HCEC 1CT (cell line): ENCODE measurements around the gene SRMS.
"Not testable (repeated sequence)": the region's sequence is repeated elsewhere in the genome, so short reads cannot be mapped to it uniquely, and the experiment has no call there.

Experiments
- DNase-seq: peaks from one replicate; pipeline ENCODE4 v3.0.0-alpha.2; 2017

The SRMS gene

GRCh38 chr20:63565021-63565698, 17.6 kb upstream of the SRMS start:
- no peak for DNase-seq

- no peak for DNase-seq
Measured at GRCh38 chr20:63564036-63564810, 16.7 kb upstream of the SRMS start.

- DNase-seq, result no peak
Measured at GRCh38 chr20:63563225-63563935, 15.8 kb upstream of the SRMS start.

DNA sequence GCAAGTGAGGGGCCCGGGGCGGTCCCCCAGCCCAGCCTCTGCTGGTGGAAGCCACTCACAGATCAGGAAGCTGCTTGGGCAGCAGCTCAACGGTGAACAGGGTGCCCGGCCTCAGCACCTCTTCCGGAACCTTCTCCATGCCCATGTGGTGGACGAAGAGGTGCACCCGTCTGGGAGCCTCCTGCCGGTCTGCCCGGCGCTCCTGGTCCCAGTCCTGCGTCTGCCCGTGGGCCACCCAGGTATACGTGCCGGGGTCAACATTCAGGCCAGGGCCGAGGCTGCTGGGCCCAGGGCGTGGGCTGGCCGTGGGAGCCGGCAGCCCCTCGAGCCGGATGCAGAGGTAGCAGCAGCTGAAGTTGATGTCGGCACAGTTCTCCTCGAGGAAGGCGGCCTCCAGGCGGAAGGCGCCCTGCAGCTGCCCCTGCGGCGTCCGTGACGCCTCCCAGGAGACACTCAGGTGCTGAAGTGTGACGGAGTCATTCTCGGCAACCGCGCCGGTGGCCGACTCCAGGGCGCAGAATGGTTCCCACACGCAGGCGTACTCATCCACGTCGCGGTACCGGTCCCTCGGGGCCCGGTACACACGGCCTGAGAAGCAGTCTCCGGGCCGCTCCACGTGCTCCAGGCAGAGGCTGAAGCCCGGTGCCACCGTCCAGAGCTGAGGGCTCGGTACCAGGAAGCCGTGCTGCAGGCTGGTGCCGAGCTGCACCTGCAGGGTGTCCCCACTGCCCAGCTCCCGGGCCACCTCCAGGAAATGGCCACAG, 15.1 kb upstream of the SRMS start:
- DNase-seq, result no peak

DNA sequence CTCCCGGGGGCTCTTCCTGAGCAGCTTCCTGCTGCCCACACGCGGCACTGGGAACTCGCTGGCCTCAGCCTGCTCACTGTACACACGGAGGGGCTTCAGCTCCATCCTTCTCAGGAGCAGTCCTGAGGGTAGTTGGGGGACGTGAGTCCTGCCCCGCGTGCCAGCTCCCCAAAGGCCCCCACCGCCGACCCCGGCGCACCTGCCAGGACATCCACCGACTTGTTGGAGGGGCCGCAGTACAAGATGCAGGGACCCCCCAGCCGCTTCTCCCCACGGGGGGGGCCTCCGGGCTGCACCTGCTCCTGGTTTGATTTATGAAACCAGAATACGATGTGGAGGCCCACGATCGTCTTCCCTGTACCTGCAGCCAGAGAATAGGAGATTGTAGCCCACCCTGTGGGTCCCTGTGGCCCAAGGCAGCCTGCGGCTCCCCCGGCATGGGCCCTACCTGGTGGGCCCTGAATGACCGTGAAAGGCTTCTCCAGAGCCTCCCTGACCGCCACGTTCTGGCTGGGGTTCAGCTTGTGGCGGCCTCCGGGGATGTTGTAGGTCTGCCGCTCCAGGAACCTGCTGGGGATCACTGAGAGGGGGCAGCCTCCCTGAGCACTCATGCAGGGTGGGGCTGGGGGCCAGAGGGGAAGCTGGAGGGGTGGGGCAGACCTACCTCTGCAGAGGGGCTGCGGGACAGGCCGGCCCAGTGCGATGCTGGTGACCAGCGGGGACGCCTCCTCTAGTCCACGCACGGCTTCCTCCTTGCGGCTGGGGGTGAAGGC, 14.3 kb upstream of the SRMS start:
- DNase-seq, result no peak

GRCh38 chr20:63560856-63561609, 13.5 kb upstream of the SRMS start:
- no peak for DNase-seq

DNA sequence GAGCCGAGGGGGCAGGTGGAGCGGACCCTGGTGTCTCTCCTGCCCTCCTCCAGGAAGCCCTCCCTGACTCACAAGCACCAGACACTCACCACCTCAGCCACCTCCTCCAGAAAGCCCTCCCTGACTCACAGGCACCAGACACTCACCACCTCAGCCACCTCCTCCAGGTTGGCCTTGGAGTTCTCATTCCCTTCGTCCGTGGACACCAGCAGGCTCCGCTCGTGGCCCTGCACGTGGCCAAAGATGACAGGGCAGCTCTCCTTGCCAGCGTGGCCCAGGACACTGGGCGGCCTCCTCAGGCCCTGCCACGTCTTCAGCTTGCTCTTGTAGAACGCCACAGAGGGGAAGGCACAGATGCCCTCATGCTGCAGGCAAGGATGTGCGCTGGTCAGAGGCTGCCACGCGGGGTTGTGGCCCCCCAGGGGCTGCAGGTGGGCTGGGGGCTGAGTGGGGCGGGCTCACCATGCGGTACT, 12.8 kb upstream of the SRMS start:
- no peak for DNase-seq

DNA sequence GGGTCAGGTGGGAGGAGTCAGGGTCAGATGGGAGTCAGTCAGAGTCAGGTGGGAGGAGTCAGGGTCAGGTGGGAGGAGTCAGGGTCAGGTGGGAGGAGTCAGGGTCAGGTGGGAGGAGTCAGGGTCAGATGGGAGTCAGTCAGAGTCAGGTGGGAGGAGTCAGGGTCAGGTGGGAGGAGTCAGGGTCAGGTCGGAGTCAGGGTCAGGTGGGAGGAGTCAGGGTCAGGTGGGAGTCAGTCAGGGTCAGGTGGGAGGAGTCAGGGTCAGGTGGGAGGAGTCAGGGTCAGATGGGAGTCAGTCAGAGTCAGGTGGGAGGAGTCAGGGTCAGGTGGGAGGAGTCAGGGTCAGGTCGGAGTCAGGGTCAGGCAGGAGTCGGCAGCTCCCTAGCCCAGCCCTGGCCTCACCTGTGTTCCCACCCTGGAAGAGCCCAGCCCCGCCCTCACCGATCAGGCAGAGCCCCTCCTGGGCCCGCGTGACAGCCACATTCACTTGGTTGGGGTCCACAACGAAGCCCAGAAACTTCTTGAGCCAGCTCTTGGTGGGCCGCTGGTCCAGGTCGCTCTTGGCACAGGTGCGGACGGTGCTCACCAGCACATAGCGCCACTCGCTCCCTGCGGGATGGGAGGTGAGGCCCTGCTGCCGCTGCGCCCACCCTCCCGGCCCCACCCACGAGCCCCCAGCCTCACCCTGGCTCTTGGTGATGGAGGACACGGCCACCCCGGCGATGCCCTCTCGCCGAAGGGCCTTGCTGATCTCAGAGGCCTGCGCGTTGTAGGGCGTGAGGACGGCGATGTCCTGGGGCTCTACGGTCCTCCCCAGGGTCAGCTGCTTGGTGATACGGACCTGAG, 12.2 kb upstream of the SRMS start:
- not testable (repeated sequence) for DNase-seq

- DNase-seq, result no peak
Measured at GRCh38 chr20:63558804-63559484, 11.4 kb upstream of the SRMS start.

GRCh38 chr20:63557481-63557891, 9.9 kb upstream of the SRMS start:
- DNase-seq, result no peak

- no peak for DNase-seq
Measured at GRCh38 chr20:63556873-63557478, 9.4 kb upstream of the SRMS start.

- no peak for DNase-seq
Measured at GRCh38 chr20:63555661-63556381, 8.3 kb upstream of the SRMS start.

- DNase-seq, result no peak
Measured at GRCh38 chr20:63554361-63555278, 7.1 kb upstream of the SRMS start.

GRCh38 chr20:63553933-63554290, 6.4 kb upstream of the SRMS start, which contains the start of gene FNDC11:
FNDC11 (plus strand) TSS chr20:63554159; CDS start chr20:63555664, 1,505 bp downstream.
- no peak for DNase-seq

GRCh38 chr20:63553251-63553932, 5.8 kb upstream of the SRMS start:
- peak; percentile 74 for DNase-seq

- no peak for DNase-seq
Measured at GRCh38 chr20:63552481-63553249, 5.1 kb upstream of the SRMS start.
